ENCODE measurements around the gene INPP5D. TPM values are rescaled to one million over a fixed set of nuclear protein-coding genes. Genes with fewer than 3 reads are reported as not detected.

The INPP5D gene
- total RNA-seq, 1 donor from 2014 or later: 2.2 TPM

DNA sequence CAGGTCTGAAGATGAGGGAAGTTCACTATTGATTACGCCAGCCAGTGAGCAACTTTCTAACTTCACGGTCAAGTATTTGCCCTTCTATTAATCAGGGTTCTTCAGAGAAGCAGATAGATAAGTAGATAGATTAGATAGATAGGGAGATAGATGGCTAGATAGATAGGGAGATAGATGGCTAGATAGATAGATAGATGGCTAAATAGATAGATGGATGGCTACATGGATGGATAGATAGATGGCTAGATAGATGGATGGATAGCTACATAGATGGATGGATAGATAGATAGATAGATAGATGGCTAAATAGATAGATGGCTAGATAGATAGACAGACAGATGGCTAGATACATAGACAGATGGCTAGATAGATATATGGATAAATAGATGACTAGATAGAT is 4.8 kb upstream of the INPP5D start:
- Mint-ChIP-seq H3K27me3 (ENCODE audit: unreplicated experiment) (peaks cover 13% of the 10 kb centered on the region), H3K27ac (ENCODE audit: unreplicated experiment) (no peak overlapping the region), H3K9me3 (ENCODE audit: unreplicated experiment) (peaks cover 2% of the 10 kb centered on the region), H3K4me3 (ENCODE audit: unreplicated experiment) (no peak overlapping the region), H3K4me1 (ENCODE audit: low read depth, unreplicated experiment) (peaks cover 6% of the 10 kb centered on the region), H3K36me3 (ENCODE audit: unreplicated experiment) (no peaks in the 10 kb centered on the region)
- TF ChIP-seq, protein P1, sequence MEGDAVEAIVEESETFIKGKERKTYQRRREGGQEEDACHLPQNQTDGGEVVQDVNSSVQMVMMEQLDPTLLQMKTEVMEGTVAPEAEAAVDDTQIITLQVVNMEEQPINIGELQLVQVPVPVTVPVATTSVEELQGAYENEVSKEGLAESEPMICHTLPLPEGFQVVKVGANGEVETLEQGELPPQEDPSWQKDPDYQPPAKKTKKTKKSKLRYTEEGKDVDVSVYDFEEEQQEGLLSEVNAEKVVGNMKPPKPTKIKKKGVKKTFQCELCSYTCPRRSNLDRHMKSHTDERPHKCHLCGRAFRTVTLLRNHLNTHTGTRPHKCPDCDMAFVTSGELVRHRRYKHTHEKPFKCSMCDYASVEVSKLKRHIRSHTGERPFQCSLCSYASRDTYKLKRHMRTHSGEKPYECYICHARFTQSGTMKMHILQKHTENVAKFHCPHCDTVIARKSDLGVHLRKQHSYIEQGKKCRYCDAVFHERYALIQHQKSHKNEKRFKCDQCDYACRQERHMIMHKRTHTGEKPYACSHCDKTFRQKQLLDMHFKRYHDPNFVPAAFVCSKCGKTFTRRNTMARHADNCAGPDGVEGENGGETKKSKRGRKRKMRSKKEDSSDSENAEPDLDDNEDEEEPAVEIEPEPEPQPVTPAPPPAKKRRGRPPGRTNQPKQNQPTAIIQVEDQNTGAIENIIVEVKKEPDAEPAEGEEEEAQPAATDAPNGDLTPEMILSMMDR (IDR thresholded peaks at IDR 0.05; ENCODE audit: partially characterized antibody, unreplicated experiment): no peak
- DNase-seq: no peak

DNA sequence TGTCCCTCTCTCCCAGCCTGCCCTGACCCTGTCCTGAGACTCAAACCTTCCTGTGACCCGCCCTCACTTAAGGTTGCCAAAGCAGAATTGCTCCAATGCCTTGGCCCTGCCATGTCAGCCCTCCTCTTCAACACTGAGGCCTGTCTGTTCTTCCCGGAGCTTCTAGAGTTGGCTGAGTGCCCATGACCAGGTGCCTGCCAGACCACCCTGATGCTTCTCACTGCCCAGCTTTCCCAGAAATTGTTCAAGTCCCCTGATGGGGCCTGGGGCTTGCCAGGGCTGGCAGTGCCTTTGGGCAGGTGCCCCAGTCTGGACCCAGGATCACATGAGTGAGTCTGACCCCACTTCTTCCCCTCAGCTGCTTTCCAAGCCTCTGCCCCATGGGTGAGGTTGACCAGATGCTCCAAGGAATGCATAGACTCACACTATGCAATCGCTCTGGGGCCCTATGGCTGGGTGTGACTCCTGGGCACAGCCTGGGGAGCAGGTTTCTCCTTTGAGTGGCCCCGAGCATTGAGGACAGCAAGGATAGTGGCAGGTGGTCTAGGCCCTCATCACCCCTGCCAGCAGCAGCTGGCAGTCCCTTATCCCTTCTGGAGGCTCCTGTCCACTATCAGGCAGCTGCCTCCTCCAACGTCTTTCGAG is 3.1 kb upstream of the INPP5D start:
- peaks cover 2% of the 10 kb centered on the region for H3K4me1 Mint-ChIP-seq (ENCODE audit: low read depth, unreplicated experiment)
- no peak overlapping the region for H3K4me3 Mint-ChIP-seq (ENCODE audit: unreplicated experiment)
- no peaks in the 10 kb centered on the region for H3K9me3 Mint-ChIP-seq (ENCODE audit: unreplicated experiment)
- TF ChIP-seq, protein P1 (IDR thresholded peaks at IDR 0.05; ENCODE audit: partially characterized antibody, unreplicated experiment): no peak
- no peak for DNase-seq
- H3K36me3 Mint-ChIP-seq (ENCODE audit: unreplicated experiment): no peaks in the 10 kb centered on the region
- H3K27me3 Mint-ChIP-seq (ENCODE audit: unreplicated experiment): peaks cover 10% of the 10 kb centered on the region
- no peak overlapping the region for H3K27ac Mint-ChIP-seq (ENCODE audit: unreplicated experiment)

DNA sequence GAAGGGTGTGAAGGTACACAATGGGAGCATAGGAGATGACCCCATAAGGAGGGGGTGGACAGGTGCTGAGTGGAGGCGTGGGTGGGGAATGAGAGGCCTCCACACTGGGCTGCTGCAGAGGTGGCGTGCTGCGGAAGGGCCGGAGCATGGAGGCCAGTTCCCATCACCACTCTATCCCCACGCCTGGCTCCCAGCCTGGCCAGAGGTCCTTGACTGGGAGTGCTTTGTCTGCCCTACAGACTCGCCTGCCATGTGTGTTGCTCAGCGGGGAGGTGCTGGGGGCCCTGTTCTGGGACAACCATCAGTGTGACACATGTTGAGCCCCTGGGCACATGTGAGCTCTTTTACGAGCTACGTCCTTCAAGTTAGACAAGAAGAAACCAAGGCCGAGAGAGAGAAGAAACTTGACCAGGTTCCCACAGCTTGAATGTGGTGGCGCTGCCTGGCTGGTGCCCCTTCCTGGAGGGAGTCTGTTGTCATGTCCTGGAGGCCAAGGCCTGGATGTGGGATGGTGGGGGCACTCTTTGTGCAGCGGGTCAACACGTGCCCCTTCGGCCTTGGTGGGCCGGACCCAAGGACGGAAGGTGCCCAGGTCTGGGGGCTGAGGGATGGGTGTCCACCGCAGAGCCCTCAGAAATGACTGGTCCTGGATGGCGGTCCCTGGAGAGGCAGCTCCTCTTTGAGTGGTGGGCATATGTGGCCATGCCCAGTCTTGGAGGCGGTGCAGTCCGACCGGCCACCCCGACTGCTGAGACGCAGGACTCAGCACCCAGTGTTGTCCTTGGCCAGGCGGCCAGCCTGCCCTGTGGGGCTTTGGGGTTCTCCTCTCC is 1.2 kb upstream of the INPP5D start:
- H3K36me3 Mint-ChIP-seq (ENCODE audit: unreplicated experiment): no peaks in the 10 kb centered on the region
- DNase-seq: no peak
- H3K27me3 Mint-ChIP-seq (ENCODE audit: unreplicated experiment): peaks cover 8% of the 10 kb centered on the region
- H3K4me3 Mint-ChIP-seq (ENCODE audit: unreplicated experiment): no peak overlapping the region
- H3K4me1 Mint-ChIP-seq (ENCODE audit: low read depth, unreplicated experiment): no peaks in the 10 kb centered on the region
- H3K27ac Mint-ChIP-seq (ENCODE audit: unreplicated experiment): no peak overlapping the region
- H3K9me3 Mint-ChIP-seq (ENCODE audit: unreplicated experiment): no peaks in the 10 kb centered on the region
- TF ChIP-seq, protein P1 (IDR thresholded peaks at IDR 0.05; ENCODE audit: partially characterized antibody, unreplicated experiment): no peak

DNA sequence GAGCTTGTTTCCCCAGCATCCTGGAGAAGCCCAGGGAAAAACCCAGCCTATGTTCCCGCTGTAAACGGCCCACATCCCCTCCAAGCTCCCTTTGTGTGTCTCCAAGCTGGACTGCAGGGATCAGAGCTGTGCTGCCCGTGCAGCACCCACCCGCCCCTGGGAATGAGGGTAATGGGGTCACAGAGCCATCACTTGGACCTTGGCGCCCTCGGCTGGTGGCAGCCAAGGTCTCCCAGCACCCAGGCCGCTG is 670 bp upstream of the INPP5D start:
- Mint-ChIP-seq H3K4me3 (ENCODE audit: unreplicated experiment) (no peak overlapping the region), H3K4me1 (ENCODE audit: low read depth, unreplicated experiment) (no peaks in the 10 kb centered on the region), H3K36me3 (ENCODE audit: unreplicated experiment) (no peaks in the 10 kb centered on the region), H3K9me3 (ENCODE audit: unreplicated experiment) (no peaks in the 10 kb centered on the region), H3K27ac (ENCODE audit: unreplicated experiment) (no peak overlapping the region), H3K27me3 (ENCODE audit: unreplicated experiment) (peaks cover 7% of the 10 kb centered on the region)
- TF ChIP-seq, protein P1 (IDR thresholded peaks at IDR 0.05; ENCODE audit: partially characterized antibody, unreplicated experiment): no peak
- DNase-seq: no peak

DNA sequence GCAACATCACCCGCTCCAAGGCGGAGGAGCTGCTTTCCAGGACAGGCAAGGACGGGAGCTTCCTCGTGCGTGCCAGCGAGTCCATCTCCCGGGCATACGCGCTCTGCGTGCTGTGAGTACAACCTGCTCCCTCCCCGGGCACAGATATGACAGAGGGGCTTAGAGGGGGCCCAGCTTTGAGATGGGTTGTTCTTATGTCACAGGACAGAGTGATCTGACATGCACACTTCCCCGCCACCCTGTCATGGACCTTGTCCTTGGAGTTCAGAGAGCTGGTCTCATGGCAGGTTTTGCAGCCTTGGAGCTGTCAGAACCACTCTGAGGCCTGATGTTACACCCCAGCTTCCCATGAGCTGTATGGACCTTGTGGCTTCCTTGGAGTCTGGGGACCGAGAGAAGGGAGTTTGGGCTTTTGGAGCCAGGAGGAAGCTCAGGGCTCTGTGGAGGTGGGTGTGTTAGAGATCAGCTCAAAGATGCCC is 398 bp downstream of the INPP5D start:
- DNase-seq: no peak
- Mint-ChIP-seq H3K4me3 (ENCODE audit: unreplicated experiment) (no peak overlapping the region), H3K36me3 (ENCODE audit: unreplicated experiment) (no peaks in the 10 kb centered on the region), H3K9me3 (ENCODE audit: unreplicated experiment) (no peaks in the 10 kb centered on the region), H3K27me3 (ENCODE audit: unreplicated experiment) (peaks cover 3% of the 10 kb centered on the region), H3K27ac (ENCODE audit: unreplicated experiment) (no peak overlapping the region), H3K4me1 (ENCODE audit: low read depth, unreplicated experiment) (no peaks in the 10 kb centered on the region)
- TF ChIP-seq, protein P1 (IDR thresholded peaks at IDR 0.05; ENCODE audit: partially characterized antibody, unreplicated experiment): no peak
